LNCaP clone FGC (cell line): Measurements from ENCODE around the gene MDM1.

Experiments
- DNase-seq: peaks from one replicate; pipeline ENCODE4 v3.0.0-alpha.2; 2011; ENCODE audit warnings: low read depth
- H3K4me3 ChIP-seq: 2 replicates; pipeline ENCODE4 v1.5.1; 2011; ENCODE audit warnings: mild to moderate bottlenecking, low read depth, low read length, control low read depth
- TF ChIP-seq, protein P1 (sequence below): IDR thresholded peaks from 2 replicates; pipeline ENCODE4 v1.5.1; 2012; ENCODE audit warnings: mild to moderate bottlenecking; ENCODE audit not compliant: control insufficient read depth, insufficient read depth; ENCODE audit errors: extremely low read depth

MDM1 gene

DNA sequence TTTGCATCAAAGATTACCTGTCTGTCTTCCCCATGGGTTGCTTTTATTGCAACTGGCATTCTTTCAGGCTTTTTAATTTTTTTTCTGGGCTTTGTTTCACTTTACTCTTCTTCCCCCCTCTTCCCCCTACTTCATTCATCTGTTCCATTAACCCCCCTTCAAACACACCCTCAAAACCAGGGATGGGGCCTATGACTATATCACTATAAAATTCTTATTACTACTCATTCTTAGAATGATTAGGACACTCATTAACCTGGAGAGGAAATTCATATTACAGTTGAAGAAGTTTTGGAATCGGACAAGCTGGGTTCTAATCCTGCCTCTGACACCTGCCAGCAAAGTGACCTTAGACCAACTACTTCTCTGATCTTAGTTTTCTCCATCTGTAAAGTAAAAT, 24.8 kb upstream of the MDM1 start:
- no peak overlapping the region for H3K4me3 ChIP-seq
- TF ChIP-seq, protein P1, sequence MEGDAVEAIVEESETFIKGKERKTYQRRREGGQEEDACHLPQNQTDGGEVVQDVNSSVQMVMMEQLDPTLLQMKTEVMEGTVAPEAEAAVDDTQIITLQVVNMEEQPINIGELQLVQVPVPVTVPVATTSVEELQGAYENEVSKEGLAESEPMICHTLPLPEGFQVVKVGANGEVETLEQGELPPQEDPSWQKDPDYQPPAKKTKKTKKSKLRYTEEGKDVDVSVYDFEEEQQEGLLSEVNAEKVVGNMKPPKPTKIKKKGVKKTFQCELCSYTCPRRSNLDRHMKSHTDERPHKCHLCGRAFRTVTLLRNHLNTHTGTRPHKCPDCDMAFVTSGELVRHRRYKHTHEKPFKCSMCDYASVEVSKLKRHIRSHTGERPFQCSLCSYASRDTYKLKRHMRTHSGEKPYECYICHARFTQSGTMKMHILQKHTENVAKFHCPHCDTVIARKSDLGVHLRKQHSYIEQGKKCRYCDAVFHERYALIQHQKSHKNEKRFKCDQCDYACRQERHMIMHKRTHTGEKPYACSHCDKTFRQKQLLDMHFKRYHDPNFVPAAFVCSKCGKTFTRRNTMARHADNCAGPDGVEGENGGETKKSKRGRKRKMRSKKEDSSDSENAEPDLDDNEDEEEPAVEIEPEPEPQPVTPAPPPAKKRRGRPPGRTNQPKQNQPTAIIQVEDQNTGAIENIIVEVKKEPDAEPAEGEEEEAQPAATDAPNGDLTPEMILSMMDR, result no peak
- DNase-seq, result no peak

DNA sequence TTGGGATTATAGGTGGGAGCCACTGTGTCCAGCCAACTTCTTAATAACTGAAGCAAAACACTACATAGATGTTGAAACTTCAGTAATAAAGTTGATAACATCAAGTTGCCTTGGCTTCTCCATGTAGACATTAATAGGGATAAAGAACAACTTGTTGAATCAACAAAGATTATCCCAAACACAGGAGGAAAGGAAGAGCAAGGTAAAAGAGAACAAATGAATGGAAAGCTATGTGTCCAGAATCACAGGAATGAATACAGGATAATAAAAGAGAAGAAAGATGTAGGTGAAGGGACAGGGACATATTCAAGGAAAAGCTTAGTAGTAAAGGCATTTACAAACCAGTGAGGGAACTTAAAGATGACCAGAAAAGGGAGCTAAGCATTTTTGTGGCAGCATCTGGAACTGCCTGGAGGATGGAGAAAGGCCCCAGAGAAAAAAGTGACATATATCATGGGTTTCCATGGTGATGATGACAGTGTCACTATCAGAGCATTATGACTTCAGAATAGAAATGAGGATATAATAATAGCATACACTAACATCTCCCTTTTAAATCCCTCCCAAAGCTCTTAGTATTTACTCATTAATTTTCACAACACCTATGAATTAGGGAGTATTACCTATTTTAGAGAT, 24.0 kb upstream of the MDM1 start:
- no peak overlapping the region for H3K4me3 ChIP-seq
- no peak for DNase-seq
- TF ChIP-seq, protein P1, result no peak

DNA sequence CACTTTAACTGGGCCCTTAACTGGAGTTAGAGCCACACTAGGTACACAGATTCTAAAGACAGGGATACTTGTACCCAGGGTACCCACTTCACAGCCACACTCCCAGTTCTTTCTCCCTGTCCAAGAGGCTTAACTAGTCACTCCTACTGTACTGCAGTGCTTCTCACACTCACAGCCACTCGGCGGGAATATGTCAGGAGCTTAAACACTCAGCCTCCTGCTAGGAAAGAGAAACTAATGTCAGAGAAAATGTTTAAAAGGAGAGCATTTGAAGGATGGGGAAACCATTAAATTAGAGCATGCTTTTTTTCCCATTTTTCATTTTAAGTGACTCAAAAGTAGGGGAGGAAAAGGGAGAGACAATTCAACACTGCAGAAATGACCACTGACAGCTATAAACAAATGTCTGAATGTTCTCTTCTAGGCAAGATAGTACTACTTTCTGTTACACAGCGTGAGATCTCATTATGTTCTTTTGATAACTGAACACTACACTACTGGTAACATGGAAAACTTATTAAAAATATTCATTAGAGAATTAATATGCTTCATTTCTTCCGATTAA, 22.9 kb upstream of the MDM1 start:
- TF ChIP-seq, protein P1, result no peak
- no peak for DNase-seq

DNA sequence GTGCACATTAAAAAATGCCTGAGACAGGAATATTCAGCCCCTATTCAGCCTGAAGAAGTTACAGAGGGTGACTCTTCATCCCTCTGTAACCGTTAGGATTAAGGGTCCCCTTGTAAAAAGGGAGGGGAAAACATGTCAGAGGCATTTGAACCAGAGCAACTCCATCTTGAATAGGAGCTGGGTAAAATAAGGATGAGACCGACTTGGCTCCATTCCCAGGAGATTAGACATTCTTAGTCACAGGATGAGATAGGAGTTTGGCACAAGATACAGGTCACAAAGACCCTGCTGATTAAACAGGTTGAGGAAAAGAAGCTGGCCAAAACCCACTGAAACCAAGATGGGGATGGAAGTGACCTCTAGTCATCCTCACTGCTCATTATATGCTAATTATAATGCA, 19.9 kb upstream of the MDM1 start:
- TF ChIP-seq, protein P1, result no peak
- DNase-seq, result no peak
- H3K4me3 ChIP-seq, result no peak overlapping the region

More for the DNA sequence above, 22.9 kb upstream of the MDM1 start:
- no peak overlapping the region for H3K4me3 ChIP-seq

DNA sequence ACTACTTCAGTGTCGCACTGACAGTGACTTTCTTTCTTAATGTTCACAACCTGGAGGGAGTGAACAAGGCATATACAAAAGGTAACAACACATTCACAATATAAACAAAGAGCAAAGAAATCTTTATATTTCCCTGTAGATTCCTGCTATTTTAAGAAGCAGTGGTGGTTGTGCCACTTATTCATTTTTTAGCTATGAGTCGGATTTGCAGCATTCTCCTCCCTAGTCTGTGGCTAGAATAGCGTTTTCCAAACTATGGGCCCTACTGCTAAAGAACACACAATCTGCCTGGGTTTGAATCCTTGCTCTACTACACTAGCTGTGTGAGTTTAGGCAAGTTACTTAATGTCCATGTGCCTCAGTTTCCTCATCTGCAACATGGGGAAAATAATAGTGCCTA, 18.6 kb upstream of the MDM1 start:
- TF ChIP-seq, protein P1, result no peak
- no peak overlapping the region for H3K4me3 ChIP-seq
- no peak for DNase-seq

DNA sequence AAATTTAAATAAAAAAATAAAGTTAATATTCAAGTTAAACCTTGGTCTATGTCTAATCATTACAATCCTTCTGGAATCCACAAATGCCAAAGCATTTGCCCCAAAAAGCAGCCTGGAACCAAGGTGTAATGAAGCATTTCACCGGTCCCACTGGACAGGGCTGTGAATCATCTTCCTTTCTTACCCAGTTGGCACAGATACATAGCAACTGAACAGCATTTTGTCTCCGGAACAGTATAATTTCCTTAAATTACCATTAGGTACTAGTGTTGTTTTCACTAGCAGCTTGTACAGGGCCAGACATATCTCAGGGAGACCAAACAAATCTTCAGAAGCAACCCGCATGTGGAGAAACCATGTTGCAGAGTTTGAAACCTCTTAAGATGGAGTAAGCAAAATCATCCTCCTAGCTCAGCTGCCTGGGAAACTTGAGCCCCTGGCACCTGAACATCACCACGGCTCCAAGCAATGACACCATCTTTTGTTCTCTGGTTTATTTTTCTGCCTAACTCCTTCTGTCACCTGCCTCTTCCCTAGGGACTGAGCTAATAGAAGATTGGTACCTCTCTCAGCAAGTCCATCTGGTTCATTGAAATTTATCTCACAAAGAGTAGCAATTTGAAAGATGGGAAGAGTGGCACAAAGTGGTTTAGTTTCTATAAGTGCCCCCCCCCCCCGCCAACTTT, 17.9 kb upstream of the MDM1 start:
- H3K4me3 ChIP-seq, result no peak overlapping the region
- TF ChIP-seq, protein P1, result no peak
- no peak for DNase-seq
